Astrocyte of the cerebellum (primary cell): Measurements from ENCODE around the gene CAMK4.

ENCODE experiments used
- DNase-seq: peaks from one replicate; pipeline ENCODE4 v3.0.0-alpha.2; 2011; ENCODE audit warnings: low read depth
- H3K4me3 ChIP-seq: 2 replicates; pipeline ENCODE4 v1.5.1; 2011; ENCODE audit warnings: mild to moderate bottlenecking, low read depth, low read length, moderate library complexity
- CTCF ChIP-seq: IDR thresholded peaks from 2 replicates; pipeline ENCODE4 v1.5.1; 2012; ENCODE audit warnings: low read length, low read depth, moderate library complexity, mild to moderate bottlenecking; ENCODE audit errors: missing control alignments
- in situ Hi-C: cut with HindIII; loops from 2 replicates; pipeline ENCODE4 v1.10.0; 2017; ENCODE audit warnings: low sequenced_read_pairs

CAMK4 gene

GRCh38 chr5:111461255-111461671, 237.1 kb downstream of the CAMK4 start:
- in situ Hi-C loops = no loop called here
- DNase-seq = no peak
- peak; percentile 35 for TF ChIP-seq CTCF
- H3K4me3 ChIP-seq = no peak overlapping the region

DNA sequence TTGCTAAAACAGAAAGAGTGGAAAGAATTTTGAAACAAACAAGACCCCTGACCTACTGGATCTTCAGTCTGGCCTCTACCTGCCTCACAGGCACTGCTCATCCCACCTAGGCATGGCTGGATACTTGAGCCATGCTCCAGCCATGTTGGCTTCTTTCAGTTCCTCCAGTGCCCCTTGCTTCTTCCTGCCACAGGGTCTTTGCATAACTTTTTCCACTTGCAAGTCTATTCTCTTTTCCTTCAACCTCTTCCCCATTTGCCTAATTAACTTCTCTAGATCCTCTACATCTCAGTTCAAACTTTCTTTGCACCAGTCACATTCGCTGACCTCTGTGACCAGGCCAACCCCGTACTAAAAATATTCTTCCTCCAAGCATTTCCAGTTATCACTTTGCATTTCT, 237.8 kb downstream of the CAMK4 start:
- no peak overlapping the region for H3K4me3 ChIP-seq
- in situ Hi-C loops = no loop called here
- TF ChIP-seq CTCF = no peak
- no peak for DNase-seq

DNA sequence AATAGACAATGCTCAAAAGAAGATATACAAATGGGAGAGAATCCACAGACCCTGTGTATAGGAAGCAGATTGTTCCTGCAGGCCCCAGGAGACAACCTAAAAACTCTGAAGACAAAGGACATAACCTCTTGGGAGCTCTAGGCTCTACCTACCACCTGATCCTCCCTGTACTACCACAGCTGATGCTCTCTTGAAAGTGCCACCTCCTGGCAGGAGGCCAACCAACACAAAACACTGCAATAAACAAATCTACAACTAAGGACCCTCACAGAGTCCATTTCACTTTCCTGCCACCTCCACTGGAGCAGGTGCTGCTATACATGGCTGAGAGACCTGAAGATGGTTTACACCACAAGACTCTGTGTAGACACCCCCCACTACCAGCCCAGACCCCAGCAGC, 239.1 kb downstream of the CAMK4 start:
- TF ChIP-seq CTCF = no peak
- no peak for DNase-seq
- H3K4me3 ChIP-seq = no peak overlapping the region
- in situ Hi-C loops = no loop called here

DNA sequence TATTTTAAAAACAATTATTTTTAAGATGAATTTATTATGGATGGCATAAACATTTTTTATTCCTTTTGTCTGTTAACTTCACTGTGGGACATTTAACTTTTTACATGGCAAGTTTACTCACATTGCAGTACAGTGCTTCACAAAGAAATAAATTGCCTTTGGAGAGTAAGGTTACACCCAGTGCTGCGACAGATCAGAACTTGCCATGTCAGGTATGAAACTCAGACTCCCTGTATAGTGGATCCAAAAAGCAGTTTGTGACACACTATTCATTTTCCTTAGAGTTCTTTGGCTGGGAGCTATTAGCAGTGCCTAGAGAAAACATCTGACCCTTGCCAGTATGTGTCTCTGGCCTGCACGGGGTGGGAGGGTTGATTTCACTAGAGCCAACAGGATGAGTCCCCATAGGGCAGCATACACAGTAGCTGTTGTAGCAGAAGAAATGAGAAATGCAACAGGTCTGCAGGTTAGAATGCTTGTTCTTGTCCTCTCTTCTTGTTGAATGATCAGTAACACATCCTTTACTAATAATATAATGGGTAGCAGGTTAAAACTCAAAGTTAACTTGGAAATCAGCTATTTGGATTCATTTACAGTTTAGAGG, 245.2 kb downstream of the CAMK4 start:
- H3K4me3 ChIP-seq = no peak overlapping the region
- no peak for DNase-seq
- in situ Hi-C loops = no loop called here
- TF ChIP-seq CTCF = no peak

- TF ChIP-seq CTCF = peak; percentile 35
- in situ Hi-C loops = no loop called here
- DNase-seq = no peak
- no peak overlapping the region for H3K4me3 ChIP-seq
These were observed 245.7 kb downstream of the CAMK4 start for GRCh38 chr5:111469903-111470302.

GRCh38 chr5:111472096-111472495, 247.9 kb downstream of the CAMK4 start:
- no peak overlapping the region for H3K4me3 ChIP-seq
- DNase-seq = no peak
- no peak for TF ChIP-seq CTCF
- in situ Hi-C loops = no loop called here
